ENCODE measurements around the gene ENOX1.

GRCh38 chr13:43770871-43771270 lies 15.9 kb downstream of the ENOX1 start:
- no peak for TF ChIP-seq CTCF (conservative IDR thresholded peaks at IDR 0.05; ENCODE audit: low read depth, low read length)
- no peak for TF ChIP-seq EZH2phosphoT487 (IDR thresholded peaks at IDR 0.05; ENCODE audit: borderline replicate concordance, low read length)
- TF ChIP-seq EZH2 (IDR thresholded peaks at IDR 0.05; ENCODE audit: low read length, unreplicated experiment), result no peak
